Progenitor cell of endocrine pancreas (in vitro differentiated cells): ENCODE measurements around the gene CCDC61. TPM values are rescaled to one million over a fixed set of nuclear protein-coding genes. Genes with fewer than 3 reads are reported as not detected.

Experiments used
- DNase-seq: peaks from one replicate; pipeline ENCODE4 v3.0.0; 2021; ENCODE audit warnings: low spot score; ENCODE audit not compliant: unreplicated experiment
- H3K27ac Mint-ChIP-seq: 2 replicates; pipeline ENCODE4 v1.8.0; 2021; ENCODE audit warnings: mild to moderate bottlenecking, moderate library complexity, mixed read lengths
- H3K27me3 Mint-ChIP-seq: 2 replicates; pipeline ENCODE4 v1.8.0; 2021; ENCODE audit warnings: mixed read lengths
- H3K36me3 Mint-ChIP-seq: 2 replicates; pipeline ENCODE4 v1.8.0; 2022; ENCODE audit warnings: mixed read lengths; ENCODE audit not compliant: insufficient read depth
- H3K4me1 Mint-ChIP-seq: 2 replicates; pipeline ENCODE4 v1.8.0; 2021; ENCODE audit warnings: low read depth, mixed read lengths
- H3K4me3 Mint-ChIP-seq: 2 replicates; pipeline ENCODE4 v1.8.0; 2021; ENCODE audit warnings: low read depth, mild to moderate bottlenecking, moderate library complexity, mixed read lengths
- H3K9me3 Mint-ChIP-seq: 2 replicates; pipeline ENCODE4 v1.8.0; 2021; ENCODE audit warnings: low read depth, mixed read lengths
- CTCF ChIP-seq: fragments of 200-600 bp; sonication (generic); IDR thresholded peaks from one replicate; pipeline ENCODE4 v1.5.0; 2021; ENCODE audit warnings: antibody characterized with exemption, mild to moderate bottlenecking; ENCODE audit not compliant: unreplicated experiment
- total RNA-seq: library from RNA; stranded (reverse); gene quantifications from 2 replicates; pipeline ENCODE4 v1.2.1, GENCODE V29; 2021

The CCDC61 gene
- total RNA-seq, 1 donor from 2014 or later: 22.2 TPM

GRCh38 chr19:46031781-46032596, 36.7 kb downstream of the CCDC61 start:
- Mint-ChIP-seq H3K27ac (no peak overlapping the region), H3K27me3 (peaks cover 2% of the 10 kb centered on the region)
- DNase-seq: no peak

GRCh38 chr19:46032597-46033025, 37.3 kb downstream of the CCDC61 start:
- Mint-ChIP-seq H3K4me1 (peaks cover 19% of the 10 kb centered on the region), H3K36me3 (peaks cover 3% of the 10 kb centered on the region), H3K27me3 (peaks cover 2% of the 10 kb centered on the region), H3K27ac (no peak overlapping the region), H3K4me3 (no peak overlapping the region), H3K9me3 (no peaks in the 10 kb centered on the region)
- TF ChIP-seq CTCF: no peak
- DNase-seq: no peak

More at GRCh38 chr19:46031781-46032596, 36.7 kb downstream of the CCDC61 start:
- Mint-ChIP-seq H3K4me3 (no peak overlapping the region), H3K36me3 (peaks cover 2% of the 10 kb centered on the region), H3K9me3 (no peaks in the 10 kb centered on the region), H3K4me1 (peaks cover 19% of the 10 kb centered on the region)
- no peak for TF ChIP-seq CTCF

- Mint-ChIP-seq H3K4me1 (peaks cover 19% of the 10 kb centered on the region), H3K36me3 (peaks cover 3% of the 10 kb centered on the region), H3K9me3 (no peaks in the 10 kb centered on the region), H3K27me3 (peaks cover 2% of the 10 kb centered on the region), H3K27ac (no peak overlapping the region), H3K4me3 (no peak overlapping the region)
- no peak for TF ChIP-seq CTCF
- DNase-seq: no peak
These were observed 38.1 kb downstream of the CCDC61 start for GRCh38 chr19:46033401-46033800.

- no peak for DNase-seq
- Mint-ChIP-seq H3K4me1 (peaks cover 12% of the 10 kb centered on the region), H3K27ac (no peak overlapping the region), H3K36me3 (peaks cover 2% of the 10 kb centered on the region), H3K9me3 (peaks cover 3% of the 10 kb centered on the region), H3K4me3 (no peak overlapping the region), H3K27me3 (no peaks in the 10 kb centered on the region)
- TF ChIP-seq CTCF: no peak
These were observed 40.3 kb downstream of the CCDC61 start for GRCh38 chr19:46035546-46035945.

GRCh38 chr19:46035986-46036743, 40.9 kb downstream of the CCDC61 start:
- TF ChIP-seq CTCF: no peak
- H3K27ac Mint-ChIP-seq: no peak overlapping the region
- H3K27me3 Mint-ChIP-seq: no peaks in the 10 kb centered on the region
- peaks cover 5% of the 10 kb centered on the region for H3K9me3 Mint-ChIP-seq
- DNase-seq: no peak
- peaks cover 10% of the 10 kb centered on the region for H3K4me1 Mint-ChIP-seq
- peaks cover 4% of the 10 kb centered on the region for H3K36me3 Mint-ChIP-seq
- H3K4me3 Mint-ChIP-seq: no peak overlapping the region
